GM21447 (cell line): ENCODE measurements around the gene KIFC1.
"Not testable (repeated sequence)": the region's sequence is repeated elsewhere in the genome, so short reads cannot be mapped to it uniquely, and the experiment has no call there.

ENCODE experiments used
- ATAC-seq: cut with Tn5 transposase; IDR thresholded peaks from one replicate; pipeline ENCODE4 v1.9.1; 2021; ENCODE audit not compliant: unreplicated experiment

KIFC1 gene

DNA sequence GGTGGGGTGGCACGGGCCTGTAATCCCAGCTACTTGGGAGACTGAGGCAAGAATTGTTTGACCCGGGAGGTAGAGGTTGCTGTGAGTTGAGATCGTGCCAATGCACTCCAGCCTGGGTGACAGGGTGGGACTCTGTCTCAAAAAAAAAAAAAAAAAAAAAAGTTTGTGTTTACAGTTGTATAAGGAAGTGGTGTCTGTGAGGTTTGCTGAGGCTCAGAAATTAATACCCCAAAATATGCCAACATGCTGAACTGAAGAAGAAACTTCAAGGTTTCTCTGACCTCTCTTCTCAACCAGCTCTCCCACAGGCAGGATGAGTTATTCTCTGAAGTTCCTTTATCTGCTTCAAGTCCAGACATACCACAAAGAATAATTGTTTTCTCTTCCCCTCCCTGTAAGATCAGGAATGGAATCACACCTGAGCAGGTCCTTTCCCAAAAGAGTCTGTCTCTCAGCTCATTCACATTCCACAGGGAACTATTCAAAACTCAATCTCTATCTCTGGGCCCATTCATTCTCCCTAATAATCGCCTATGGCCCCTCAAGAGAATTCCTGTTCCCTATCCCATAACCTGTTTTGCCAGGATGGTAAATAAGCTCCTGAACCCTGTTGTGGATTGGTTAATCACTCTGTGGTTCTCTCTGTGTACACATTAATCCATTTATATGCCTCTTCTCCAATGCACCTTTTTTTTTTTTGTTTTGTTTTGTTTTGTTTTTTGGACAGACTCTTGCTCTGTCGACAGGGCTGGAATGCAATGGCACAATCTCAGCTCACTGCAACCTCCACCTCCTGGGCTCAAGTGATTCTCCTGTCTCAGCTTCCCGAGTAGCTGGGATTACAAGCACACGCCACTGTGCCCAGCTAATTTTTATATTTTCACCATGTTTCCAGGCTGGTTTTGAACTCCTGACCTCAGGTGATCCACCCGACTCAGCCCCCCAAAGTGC, 17.4 kb upstream of the KIFC1 start:
- no peak for ATAC-seq

GRCh38 chr6:33375143-33375671, 16.4 kb upstream of the KIFC1 start:
- no peak for ATAC-seq

DNA sequence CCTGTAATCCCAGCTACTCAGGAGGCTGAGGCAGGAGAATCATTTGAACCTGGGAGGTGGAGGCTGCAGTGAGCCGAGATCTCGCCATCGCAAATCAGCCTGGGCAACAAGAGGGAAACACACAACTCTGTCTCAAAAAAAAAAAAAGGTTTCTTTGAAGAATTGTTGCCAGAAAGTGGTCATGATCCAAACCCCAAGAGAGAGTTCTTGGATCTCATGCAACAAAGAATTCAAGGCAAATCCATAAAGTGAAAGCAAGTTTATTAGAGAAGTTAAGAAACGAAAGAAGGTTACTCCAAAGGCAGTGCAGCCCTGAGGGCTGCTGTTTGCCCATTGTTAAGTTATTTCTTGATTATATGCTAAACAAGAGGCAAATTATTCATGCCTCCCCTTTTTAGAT, 14.5 kb upstream of the KIFC1 start:
- ATAC-seq: no peak

DNA sequence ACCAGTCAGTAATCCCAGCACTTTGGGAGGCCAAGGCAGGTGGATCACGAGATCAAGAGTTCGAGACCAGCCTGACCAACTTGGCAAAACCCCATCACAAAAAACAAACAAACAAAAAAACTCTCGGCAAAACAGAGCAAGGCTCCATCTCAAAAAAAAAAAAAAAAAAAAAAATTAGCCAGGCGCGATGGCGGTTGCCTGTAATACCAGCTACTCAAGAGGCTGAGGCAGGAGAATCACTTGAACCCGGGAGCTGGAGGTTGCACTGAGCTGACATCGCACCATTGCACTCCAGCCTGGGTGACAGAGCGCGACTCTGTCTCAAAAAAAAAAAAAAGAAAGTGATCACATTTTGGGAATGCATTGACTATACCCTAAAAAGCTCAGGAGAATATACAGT, 12.4 kb upstream of the KIFC1 start:
- ATAC-seq: not testable (repeated sequence)

DNA sequence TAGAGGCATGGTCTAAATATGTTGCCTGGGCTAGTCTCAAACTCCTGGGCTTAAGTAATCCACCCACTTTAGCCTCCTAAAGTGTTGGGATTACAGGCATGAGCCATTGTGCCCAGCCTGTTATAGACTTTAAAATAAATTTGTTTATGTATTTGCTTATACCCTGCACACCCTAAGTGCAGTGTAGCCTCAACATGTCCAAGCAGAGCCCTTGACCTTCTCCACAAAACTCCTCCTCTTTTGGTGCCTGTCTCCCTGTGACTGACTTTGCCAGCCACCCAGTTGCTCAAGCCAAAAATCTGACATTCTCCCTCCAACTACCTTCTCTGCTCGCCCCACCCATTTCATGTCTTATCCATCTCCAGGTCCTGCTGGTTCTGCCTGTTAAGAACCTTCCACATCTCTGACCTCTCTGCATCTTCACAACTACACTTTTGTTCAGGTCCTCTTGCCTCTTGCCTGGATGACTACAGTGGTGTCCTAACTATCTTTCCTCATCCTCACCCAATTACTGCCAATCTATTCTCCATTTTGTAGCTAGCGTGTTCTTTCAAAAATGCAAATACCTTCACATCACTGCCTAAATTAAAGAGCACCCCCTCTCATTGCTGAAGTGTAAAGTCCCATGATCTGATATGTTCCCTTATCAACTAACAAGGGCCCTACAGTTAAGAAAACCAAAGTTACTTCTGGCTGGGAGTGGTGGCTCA, 11.2 kb upstream of the KIFC1 start:
- no peak for ATAC-seq

DNA sequence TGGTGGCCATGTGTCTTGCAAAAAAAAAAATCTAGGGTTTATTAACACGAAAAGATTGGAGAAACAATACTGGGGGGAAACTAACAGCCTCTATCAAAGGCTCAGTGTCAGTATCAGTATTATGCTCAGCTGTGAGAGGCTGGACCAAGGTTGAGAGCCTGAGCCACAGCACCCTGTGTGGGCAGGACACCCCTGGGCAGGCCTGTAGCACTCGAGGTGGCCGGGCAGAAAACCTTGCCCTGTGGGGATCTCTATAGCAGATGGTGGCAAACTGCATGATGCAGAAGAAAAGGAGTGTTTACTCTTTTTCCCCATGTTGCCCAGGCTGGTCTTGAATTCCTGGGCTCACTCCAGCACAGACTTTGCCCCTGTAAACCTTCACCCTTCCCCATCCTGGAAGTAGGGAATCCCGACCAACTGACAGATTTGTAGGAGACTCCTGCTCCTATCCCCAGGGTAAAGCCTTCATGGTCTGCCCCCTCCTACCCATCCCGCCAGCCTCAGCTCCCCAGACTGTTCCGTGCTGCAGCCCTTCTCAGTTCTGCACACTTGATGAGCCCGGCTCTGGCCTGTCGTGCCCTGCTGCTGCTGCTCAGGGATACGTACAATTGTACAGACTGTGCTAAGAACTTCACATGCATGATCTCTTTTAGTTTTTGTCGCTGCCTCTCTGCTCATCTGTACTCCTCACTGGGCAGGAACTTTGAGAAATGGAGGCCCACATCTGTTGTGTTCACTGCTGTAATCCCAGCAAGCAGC, 8.0 kb upstream of the KIFC1 start:
- no peak for ATAC-seq

- ATAC-seq: no peak
These were observed 7.0 kb upstream of the KIFC1 start for GRCh38 chr6:33384581-33385020.

GRCh38 chr6:33390173-33390572, 1.4 kb upstream of the KIFC1 start:
- ATAC-seq: no peak

DNA sequence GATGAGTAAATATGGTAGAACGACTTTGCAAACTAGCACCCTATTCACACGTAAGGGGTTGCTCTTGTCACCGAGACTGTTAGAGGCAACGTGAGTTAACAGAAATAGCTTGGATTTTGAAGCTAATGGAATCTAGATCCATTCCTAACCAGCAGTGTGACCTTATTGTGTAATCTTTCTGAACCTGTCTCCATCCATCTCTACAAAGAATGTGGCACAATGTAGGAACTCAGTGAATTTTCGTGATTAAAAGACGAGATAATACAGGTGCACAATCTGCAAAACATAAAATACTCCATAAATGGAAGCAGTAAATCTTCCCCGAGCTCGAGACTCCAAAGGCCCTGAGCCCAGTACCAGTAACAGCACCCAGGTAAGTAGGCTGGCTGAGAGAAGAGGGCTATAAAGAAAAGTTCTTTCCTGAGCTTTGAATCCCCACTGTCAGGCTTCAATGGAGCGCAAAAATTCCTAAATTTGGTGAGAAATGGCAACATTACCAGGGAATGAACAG, 801 bp upstream of the KIFC1 start:
- no peak for ATAC-seq

DNA sequence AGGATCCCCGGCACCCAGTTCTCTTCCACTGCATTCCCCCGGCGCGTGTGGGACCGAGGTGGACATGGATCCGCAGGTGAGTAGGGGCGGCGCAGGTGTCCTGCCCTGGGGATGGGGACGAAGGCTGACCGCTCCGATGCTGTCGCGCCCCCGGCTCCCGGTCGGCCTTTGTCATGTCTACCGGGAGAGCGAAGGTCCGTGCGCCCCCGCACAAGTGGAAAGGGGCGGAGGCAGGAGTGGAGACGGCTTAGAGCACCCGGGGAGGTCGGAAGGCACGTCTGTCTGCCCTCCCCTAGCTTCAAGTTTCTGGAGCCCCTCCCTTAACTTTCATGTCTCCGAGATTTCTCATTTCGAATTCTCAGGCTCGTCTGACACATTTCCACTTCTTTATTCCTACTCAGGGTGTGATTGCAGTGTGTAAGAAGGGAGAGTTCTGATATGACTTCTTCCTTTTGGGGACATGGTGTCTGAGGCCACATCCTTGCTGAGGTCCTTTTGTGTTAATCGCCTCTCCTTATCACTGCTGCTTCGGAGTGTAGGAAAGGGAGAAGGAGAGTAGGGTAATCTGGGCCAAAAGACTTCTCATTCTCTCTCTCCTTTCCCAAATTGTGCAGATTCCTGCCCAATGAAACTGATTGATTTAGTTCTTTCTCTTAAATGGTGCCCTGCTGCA, 435 bp downstream of the KIFC1 start:
- ATAC-seq: peak; percentile 6

DNA sequence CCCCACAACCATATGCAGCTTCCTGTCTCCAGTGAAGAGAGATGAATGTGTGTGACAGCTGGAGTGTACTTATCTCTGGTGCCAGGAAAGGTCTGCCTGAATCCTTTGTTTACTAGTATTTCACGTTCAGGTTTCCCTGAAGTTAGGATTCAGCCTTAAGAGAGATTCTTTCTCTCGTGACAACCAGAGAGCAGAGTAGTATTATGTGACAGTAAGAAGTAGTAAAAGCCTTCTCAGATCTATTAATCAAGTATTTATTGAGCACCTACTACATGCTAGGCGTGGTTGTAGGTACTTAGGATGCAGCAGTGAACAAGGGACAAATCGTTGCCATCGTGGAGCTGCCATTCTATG, 949 bp downstream of the KIFC1 start:
- ATAC-seq: no peak

GRCh38 chr6:33392979-33393378, 1.4 kb downstream of the KIFC1 start:
- ATAC-seq: no peak

GRCh38 chr6:33397541-33397940, 5.9 kb downstream of the KIFC1 start:
- no peak for ATAC-seq

DNA sequence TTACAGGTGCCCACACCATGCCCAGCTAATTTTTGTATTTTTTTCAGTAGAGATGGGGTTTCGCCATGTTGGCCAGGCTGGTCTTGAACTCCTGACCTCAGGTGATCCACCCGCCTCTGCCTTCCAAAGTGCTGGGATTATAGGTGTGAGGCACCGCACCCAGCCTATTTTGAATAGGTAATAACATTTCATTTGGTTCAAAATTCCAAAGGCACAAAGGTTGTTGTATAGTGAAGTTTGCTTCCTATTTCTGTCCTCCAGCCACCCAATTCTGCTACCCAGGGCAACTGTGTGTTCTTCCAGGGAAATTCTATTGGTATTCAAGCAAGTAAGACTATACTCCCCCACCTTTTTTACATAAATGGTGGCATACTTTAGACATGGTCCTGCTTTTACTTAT, 7.0 kb downstream of the KIFC1 start:
- not testable (repeated sequence) for ATAC-seq

GRCh38 chr6:33399881-33400280, 8.3 kb downstream of the KIFC1 start:
- not testable (repeated sequence) for ATAC-seq

- ATAC-seq: no peak
These were observed 13.3 kb downstream of the KIFC1 start for GRCh38 chr6:33404884-33405283.

- no peak for ATAC-seq
These were observed 13.8 kb downstream of the KIFC1 start for GRCh38 chr6:33405386-33405940.

DNA sequence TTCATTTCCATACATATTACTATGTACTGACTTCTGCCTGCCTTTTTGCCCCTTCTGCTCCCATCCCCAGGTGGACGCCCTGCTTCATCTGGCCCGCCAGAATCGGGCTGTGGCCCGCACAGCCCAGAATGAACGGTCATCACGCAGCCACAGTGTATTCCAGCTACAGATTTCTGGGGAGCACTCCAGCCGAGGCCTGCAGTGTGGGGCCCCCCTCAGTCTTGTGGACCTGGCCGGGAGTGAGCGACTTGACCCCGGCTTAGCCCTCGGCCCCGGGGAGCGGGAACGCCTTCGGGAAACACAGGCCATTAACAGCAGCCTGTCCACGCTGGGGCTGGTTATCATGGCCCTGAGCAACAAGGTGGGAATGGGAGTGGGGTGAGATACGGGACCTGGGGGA, 14.5 kb downstream of the KIFC1 start:
- ATAC-seq: no peak

- ATAC-seq: no peak
These were observed 15.6 kb downstream of the KIFC1 start for GRCh38 chr6:33407132-33407718.
